HepG2 (cell line): Measurements from ENCODE around the gene NME2. TPM values are rescaled to one million over a fixed set of nuclear protein-coding genes. Genes with fewer than 3 reads are reported as not detected.

Source experiments
- AHR ChIP-seq: IDR thresholded peaks from 2 replicates; pipeline ENCODE4 v1.6.1; 2018; ENCODE audit warnings: missing genetic modification reagents, missing compliant biosample characterization
- ATF7 ChIP-seq, 2 experiments: fragments of 450-650 bp in 1 of 2; sonication (generic) in 1 of 2; formaldehyde crosslinking in 1 of 2; IDR thresholded peaks; 2 replicates each; pipeline versions ENCODE4 v1.4.0 to v1.6.1; 2016 to 2020; ENCODE audit warnings: antibody characterized with exemption in 1 of 2, mild to moderate bottlenecking in 1 of 2, missing genetic modification reagents in 1 of 2
- CBX1 ChIP-seq: IDR thresholded peaks from one replicate; pipeline ENCODE4 v1.6.1; 2016; ENCODE audit warnings: antibody characterized with exemption, low read depth
- FOXM1 ChIP-seq: sonication (generic); formaldehyde crosslinking; IDR thresholded peaks from 2 replicates; pipeline ENCODE4 v1.5.0; 2020; ENCODE audit warnings: missing genetic modification reagents
- HMG20A ChIP-seq: IDR thresholded peaks from 2 replicates; pipeline ENCODE4 v1.6.1; 2016; ENCODE audit warnings: borderline replicate concordance
- HNRNPL ChIP-seq: fragments of 200-400 bp; formaldehyde crosslinking; IDR thresholded peaks from 2 replicates; pipeline ENCODE4 v1.6.1; 2017; ENCODE audit warnings: mild to moderate bottlenecking, low read depth, low read length
- RBM39 ChIP-seq: fragments of 200-400 bp; formaldehyde crosslinking; IDR thresholded peaks from one replicate; pipeline ENCODE4 v1.6.1; 2018; ENCODE audit warnings: antibody characterized with exemption, mild to moderate bottlenecking, low read depth, low read length; ENCODE audit not compliant: poor library complexity, severe bottlenecking
- SP140L ChIP-seq: sonication (generic); formaldehyde crosslinking; IDR thresholded peaks from 2 replicates; pipeline ENCODE4 v1.4.0; 2020; ENCODE audit warnings: missing genetic modification reagents, borderline replicate concordance
- SP2 ChIP-seq: sonication (generic); formaldehyde crosslinking; IDR thresholded peaks from 2 replicates; pipeline ENCODE4 v1.5.1; 2020; ENCODE audit warnings: mild to moderate bottlenecking, missing genetic modification reagents
- YEATS4 ChIP-seq: sonication (generic); formaldehyde crosslinking; IDR thresholded peaks from 2 replicates; pipeline ENCODE4 v1.4.0; 2020; ENCODE audit warnings: missing genetic modification reagents, borderline replicate concordance
- ZNF143 ChIP-seq: sonication (generic); formaldehyde crosslinking; IDR thresholded peaks from 2 replicates; pipeline ENCODE4 v1.4.0; 2020; ENCODE audit warnings: missing genetic modification reagents
- ZNF543 ChIP-seq: sonication (generic); formaldehyde crosslinking; IDR thresholded peaks from 2 replicates; pipeline ENCODE4 v1.4.0; 2020; ENCODE audit warnings: mild to moderate bottlenecking, missing genetic modification reagents
- ZNF549 ChIP-seq: sonication (generic); formaldehyde crosslinking; IDR thresholded peaks from 2 replicates; pipeline ENCODE4 v1.5.0; 2020; ENCODE audit warnings: missing genetic modification reagents
- ZNF563 ChIP-seq: sonication (generic); formaldehyde crosslinking; IDR thresholded peaks from 2 replicates; pipeline ENCODE4 v1.8.0; 2022; ENCODE audit warnings: mild to moderate bottlenecking, moderate library complexity, missing genetic modification reagents
- ZSCAN25 ChIP-seq: sonication (generic); formaldehyde crosslinking; IDR thresholded peaks from 2 replicates; pipeline ENCODE4 v1.8.0; 2022; ENCODE audit warnings: mild to moderate bottlenecking, missing genetic modification reagents
- polyA plus RNA-seq, 8 experiments: library from polyadenylated mRNA; depleted of rRNA in 3 of 8; stranded (reverse) in 7 of 8; unstranded in 1 of 8; fragments of >200 nt; fragmentation: Illumina TruSeq in 4 of 8; extraction: Trizol in 4 of 8; gene quantifications; 2 replicates each; pipeline versions ENCODE4 v1.2.1 to v1.2.3, GENCODE V29; 2011 to 2016; ENCODE audit warnings: low read depth in 4 of 8, missing spikeins in 1 of 8, mixed read lengths in 1 of 8; ENCODE audit not compliant: insufficient read depth in 1 of 8
- total RNA-seq, 5 experiments: library from RNA; depleted of rRNA; stranded (reverse); fragments of >200 nt; fragmentation: Illumina TruSeq; extraction: Trizol; gene quantifications; 2 replicates each; pipeline ENCODE4 v1.2.3, GENCODE V29; 2016; ENCODE audit warnings: low read depth in 1 of 5
- TF ChIP-seq, protein P1 (sequence below): sonication (generic); formaldehyde crosslinking; IDR thresholded peaks from 2 replicates; pipeline ENCODE4 v1.5.0; 2020; ENCODE audit warnings: mild to moderate bottlenecking, missing genetic modification reagents
- TF ChIP-seq, protein P2 (sequence below): sonication (generic); formaldehyde crosslinking; IDR thresholded peaks from 2 replicates; pipeline ENCODE4 v1.4.0; 2020; ENCODE audit warnings: missing genetic modification reagents, borderline replicate concordance
- TF ChIP-seq, protein P3 (sequence below): sonication (generic); formaldehyde crosslinking; IDR thresholded peaks from 2 replicates; pipeline ENCODE4 v1.9.0; 2022; ENCODE audit warnings: missing genetic modification reagents, mild to moderate bottlenecking, borderline replicate concordance
- TF ChIP-seq, protein P4 (sequence below): sonication (generic); formaldehyde crosslinking; IDR thresholded peaks from 2 replicates; pipeline ENCODE4 v1.5.1; 2020; ENCODE audit warnings: mild to moderate bottlenecking, missing genetic modification reagents

NME2 gene
- total and polyA plus RNA-seq, 2 of the 13 experiments (the other 11 are each of a cell fraction or from before 2014, with no cell fraction given), result 790 to 1,213 TPM

DNA sequence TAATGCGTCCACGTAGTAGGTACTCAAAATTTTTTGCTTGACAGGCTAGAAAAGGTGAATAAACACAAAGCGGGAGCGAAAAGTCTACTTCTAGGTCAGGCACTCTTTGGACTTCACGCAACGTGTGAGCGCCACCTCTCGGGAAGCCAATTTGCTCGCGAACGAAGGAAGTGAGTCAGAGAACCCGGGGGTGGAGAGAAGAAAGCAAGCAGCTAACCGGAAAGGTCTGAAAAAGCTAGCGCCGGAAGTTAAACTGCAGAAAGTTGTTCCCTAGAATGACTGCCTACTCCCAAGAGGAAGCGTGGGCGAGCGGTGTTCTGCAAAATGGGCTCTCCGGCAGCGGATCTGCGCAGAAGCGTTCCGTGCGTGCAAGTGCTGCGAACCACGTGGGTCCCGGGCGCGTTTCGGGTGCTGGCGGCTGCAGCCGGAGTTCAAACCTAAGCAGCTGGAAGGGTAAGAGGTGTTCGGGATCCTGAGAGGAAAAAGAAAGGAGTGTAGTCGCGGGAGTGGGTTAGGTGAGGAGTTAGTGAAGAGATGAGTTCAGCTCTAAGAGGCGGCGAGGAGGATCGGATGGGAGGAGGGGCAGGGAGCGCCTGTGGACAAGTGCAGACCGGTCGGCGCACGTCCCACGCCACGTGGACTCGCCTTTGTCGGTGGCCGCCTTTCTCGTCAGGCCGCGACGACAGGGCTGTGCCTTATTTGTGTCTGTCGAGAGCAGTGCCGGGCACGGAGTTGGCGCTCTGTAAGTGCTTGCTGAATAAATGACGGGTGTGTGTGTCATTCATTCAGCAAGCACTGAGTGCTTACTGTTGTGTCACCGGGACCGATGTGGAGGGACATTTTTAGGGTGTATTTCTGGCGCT lies 12.8 kb upstream of the NME2 start, which contains the start of gene NME1 (continued):
- TF ChIP-seq YEATS4, result peak; percentile 100
- TF ChIP-seq ZNF549 (CRISPR knock-in tag), result peak; percentile 87; the same call in 1 of the 2 replicates
- peak; percentile 73 for TF ChIP-seq ZSCAN25 (CRISPR knock-in tag)
- TF ChIP-seq ATF7 (IDR thresholded peaks at IDR 0.05), result no peak
- peak; percentile 97 for TF ChIP-seq ATF7 (CRISPR knock-in tag; IDR thresholded peaks at IDR 0.05)
- TF ChIP-seq HMG20A (CRISPR knock-in tag), result peak; percentile 74
- peak; percentile 66 for TF ChIP-seq SP2 (CRISPR knock-in tag)
- TF ChIP-seq SP140L (CRISPR knock-in tag), result peak; percentile 98
- peak; percentile 98 for TF ChIP-seq ZNF543 (CRISPR knock-in tag)
- peak; percentile 100 for TF ChIP-seq AHR (CRISPR knock-in tag)
- TF ChIP-seq RBM39, result peak; percentile 100
- TF ChIP-seq, protein P1, sequence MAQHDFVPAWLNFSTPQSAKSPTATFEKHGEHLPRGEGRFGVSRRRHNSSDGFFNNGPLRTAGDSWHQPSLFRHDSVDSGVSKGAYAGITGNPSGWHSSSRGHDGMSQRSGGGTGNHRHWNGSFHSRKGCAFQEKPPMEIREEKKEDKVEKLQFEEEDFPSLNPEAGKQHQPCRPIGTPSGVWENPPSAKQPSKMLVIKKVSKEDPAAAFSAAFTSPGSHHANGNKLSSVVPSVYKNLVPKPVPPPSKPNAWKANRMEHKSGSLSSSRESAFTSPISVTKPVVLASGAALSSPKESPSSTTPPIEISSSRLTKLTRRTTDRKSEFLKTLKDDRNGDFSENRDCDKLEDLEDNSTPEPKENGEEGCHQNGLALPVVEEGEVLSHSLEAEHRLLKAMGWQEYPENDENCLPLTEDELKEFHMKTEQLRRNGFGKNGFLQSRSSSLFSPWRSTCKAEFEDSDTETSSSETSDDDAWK (CRISPR knock-in tag), result no peak
- peak; percentile 73; the same call in 1 of the 2 replicates for TF ChIP-seq HNRNPL
- TF ChIP-seq ZNF563 (CRISPR knock-in tag), result peak; percentile 97
- TF ChIP-seq ZNF143 (CRISPR knock-in tag), result peak; percentile 77
- TF ChIP-seq, protein P2, sequence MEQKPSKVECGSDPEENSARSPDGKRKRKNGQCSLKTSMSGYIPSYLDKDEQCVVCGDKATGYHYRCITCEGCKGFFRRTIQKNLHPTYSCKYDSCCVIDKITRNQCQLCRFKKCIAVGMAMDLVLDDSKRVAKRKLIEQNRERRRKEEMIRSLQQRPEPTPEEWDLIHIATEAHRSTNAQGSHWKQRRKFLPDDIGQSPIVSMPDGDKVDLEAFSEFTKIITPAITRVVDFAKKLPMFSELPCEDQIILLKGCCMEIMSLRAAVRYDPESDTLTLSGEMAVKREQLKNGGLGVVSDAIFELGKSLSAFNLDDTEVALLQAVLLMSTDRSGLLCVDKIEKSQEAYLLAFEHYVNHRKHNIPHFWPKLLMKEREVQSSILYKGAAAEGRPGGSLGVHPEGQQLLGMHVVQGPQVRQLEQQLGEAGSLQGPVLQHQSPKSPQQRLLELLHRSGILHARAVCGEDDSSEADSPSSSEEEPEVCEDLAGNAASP (CRISPR knock-in tag), result peak; percentile 88
- peak; percentile 96 for TF ChIP-seq CBX1
- TF ChIP-seq, protein P3, sequence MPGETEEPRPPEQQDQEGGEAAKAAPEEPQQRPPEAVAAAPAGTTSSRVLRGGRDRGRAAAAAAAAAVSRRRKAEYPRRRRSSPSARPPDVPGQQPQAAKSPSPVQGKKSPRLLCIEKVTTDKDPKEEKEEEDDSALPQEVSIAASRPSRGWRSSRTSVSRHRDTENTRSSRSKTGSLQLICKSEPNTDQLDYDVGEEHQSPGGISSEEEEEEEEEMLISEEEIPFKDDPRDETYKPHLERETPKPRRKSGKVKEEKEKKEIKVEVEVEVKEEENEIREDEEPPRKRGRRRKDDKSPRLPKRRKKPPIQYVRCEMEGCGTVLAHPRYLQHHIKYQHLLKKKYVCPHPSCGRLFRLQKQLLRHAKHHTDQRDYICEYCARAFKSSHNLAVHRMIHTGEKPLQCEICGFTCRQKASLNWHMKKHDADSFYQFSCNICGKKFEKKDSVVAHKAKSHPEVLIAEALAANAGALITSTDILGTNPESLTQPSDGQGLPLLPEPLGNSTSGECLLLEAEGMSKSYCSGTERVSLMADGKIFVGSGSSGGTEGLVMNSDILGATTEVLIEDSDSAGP (CRISPR knock-in tag), result peak; percentile 98
- TF ChIP-seq FOXM1 (CRISPR knock-in tag), result peak; percentile 86; the same call in 1 of the 2 replicates
- TF ChIP-seq, protein P4, sequence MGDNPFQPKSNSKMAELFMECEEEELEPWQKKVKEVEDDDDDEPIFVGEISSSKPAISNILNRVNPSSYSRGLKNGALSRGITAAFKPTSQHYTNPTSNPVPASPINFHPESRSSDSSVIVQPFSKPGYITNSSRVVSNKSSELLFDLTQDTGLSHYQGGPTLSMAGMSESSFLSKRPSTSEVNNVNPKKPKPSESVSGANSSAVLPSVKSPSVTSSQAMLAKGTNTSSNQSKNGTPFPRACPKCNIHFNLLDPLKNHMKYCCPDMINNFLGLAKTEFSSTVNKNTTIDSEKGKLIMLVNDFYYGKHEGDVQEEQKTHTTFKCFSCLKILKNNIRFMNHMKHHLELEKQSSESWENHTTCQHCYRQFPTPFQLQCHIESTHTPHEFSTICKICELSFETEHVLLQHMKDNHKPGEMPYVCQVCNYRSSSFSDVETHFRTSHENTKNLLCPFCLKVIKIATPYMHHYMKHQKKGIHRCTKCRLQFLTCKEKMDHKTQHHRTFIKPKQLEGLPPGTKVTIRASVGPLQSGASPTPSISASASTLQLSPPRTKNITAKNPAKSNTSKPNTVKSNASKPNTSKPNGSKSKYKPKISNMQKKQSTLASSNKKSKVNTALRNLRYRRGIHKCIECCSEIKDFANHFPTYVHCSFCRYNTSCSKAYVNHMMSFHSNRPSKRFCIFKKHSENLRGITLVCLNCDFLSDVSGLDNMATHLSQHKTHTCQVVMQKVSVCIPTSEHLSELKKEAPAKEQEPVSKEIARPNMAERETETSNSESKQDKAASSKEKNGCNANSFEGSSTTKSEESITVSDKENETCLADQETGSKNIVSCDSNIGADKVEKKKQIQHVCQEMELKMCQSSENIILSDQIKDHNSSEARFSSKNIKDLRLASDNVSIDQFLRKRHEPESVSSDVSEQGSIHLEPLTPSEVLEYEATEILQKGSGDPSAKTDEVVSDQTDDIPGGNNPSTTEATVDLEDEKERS (CRISPR knock-in tag), result peak; percentile 95; the same call in 1 of the 2 replicates
